ENCODE data around the gene CD2AP. TPM values are rescaled to one million over a fixed set of nuclear protein-coding genes. Genes with fewer than 3 reads are reported as not detected.
"Not testable (repeated sequence)": the region's sequence is repeated elsewhere in the genome, so short reads cannot be mapped to it uniquely, and the experiment has no call there.

Gene CD2AP
- total RNA-seq, 1 donor from 2014 or later: 26.3 TPM

DNA sequence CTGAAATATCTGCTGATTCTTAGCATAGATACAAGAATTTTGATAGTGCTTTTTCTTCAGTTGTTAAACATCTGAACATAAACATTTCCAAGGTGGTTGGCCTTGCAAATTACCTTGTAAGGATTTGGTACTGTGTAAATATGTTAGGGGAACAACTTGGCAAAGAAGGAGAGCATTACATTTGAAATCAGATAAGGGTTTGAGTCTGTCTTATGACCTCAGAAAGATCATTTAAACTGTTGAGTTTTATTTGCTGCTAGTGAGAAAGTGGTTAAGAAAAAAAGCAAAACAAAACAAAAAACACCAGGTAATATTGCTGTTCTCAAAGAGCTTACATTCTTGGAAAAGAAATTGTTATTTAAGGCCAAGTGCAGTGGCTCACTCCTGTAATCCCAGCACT is 56.5 kb downstream of the CD2AP start:
- H3K36me3 Mint-ChIP-seq (ENCODE audit: low read depth): peaks cover 30% of the 10 kb centered on the region
- intact Hi-C loops (cut with micrococcal nuclease): loop anchor here (10.0 kb wide), 1 partner anchor 119 kb away; no protein-coding TSS in a partner anchor
- H3K27me3 Mint-ChIP-seq: no peaks in the 10 kb centered on the region

DNA sequence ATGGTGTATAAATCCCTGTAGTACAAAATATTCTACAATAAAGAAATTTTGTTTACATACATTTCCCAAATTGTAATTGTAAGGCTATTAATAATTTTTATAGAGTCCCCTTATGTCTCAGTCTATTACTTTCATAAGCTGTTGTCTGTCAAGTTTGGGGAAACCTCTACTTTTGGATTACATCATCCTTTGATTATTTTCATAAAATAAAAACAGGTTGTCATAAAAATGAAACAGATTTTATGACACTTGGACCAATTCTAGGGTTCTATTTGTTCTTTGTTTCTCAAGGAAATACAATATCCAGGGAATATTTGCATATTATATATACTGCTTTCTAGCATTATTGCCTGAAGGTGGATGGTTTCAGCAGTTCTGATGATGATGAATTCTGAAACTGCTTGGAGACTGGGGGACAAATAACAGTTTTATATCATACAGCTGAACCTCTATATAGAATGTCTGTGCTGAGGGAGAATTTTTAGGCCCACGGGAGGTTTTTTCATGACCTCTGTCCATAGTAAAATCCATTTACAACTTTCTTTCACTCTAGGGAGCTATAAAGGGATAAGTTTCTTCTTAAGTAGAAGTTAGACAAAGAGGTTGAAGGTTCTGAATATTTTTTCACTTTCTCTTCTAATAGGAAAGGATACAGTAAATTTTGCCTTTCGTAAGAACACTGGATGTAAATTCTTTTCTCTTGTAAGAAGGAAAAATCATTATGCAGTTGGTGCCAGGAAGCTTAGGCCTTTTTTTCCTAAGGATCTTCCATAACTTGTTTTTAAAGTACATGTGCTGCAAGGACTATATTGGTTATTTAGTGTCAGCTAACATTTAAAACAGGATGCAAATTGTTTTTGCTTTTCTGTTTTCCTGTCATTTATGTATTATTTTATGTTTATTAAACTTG is 58.0 kb downstream of the CD2AP start:
- no peak for DNase-seq
- no peak overlapping the region for H3K27ac Mint-ChIP-seq
- H3K27me3 Mint-ChIP-seq: no peaks in the 10 kb centered on the region
- intact Hi-C loops (cut with micrococcal nuclease): loop anchor here (10.0 kb wide), 1 partner anchor 121 kb away; no protein-coding TSS in a partner anchor
- H3K9me3 Mint-ChIP-seq: no peaks in the 10 kb centered on the region
- H3K36me3 Mint-ChIP-seq (ENCODE audit: low read depth): peaks cover 32% of the 10 kb centered on the region
- peaks cover 4% of the 10 kb centered on the region for H3K4me1 Mint-ChIP-seq
- H3K4me3 Mint-ChIP-seq: no peak overlapping the region

More for the DNA sequence above, 56.5 kb downstream of the CD2AP start:
- Mint-ChIP-seq H3K27ac (no peak overlapping the region), H3K9me3 (no peaks in the 10 kb centered on the region), H3K4me1 (peaks cover 6% of the 10 kb centered on the region), H3K4me3 (no peak overlapping the region)
- DNase-seq: no peak

DNA sequence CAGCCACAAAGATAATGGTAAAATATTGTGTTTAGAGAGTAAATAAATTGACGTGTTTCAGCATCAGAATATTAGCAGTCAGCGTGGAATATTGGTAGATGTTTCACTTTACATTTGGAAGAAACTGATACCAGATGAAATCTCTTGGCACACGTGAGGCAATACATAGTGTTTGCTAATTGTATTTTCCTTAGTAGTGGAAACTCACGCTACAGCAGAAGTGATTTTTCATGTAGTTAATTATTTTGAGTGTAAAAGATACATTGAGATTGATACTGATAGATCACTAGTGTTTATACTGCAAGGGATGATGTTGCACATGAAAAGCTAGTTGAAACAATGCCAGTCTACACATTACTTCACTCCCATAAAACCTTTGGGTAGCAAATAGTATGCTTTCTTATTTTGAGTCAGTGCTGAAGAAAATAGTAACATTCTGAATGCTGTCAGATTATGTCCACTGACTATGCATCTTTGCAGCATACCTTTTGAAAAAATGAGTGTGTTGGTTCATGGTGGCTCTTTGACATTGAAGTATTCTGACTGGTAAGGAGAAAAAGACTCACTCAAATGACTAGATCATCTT is 59.3 kb downstream of the CD2AP start:
- Mint-ChIP-seq H3K4me3 (no peak overlapping the region), H3K4me1 (peaks cover 4% of the 10 kb centered on the region), H3K27ac (no peak overlapping the region), H3K9me3 (no peaks in the 10 kb centered on the region), H3K27me3 (no peaks in the 10 kb centered on the region), H3K36me3 (ENCODE audit: low read depth) (peaks cover 37% of the 10 kb centered on the region)
- no peak for DNase-seq
- intact Hi-C loops (cut with micrococcal nuclease): loop anchor here (10.0 kb wide), 1 partner anchor 122 kb away; no protein-coding TSS in a partner anchor

DNA sequence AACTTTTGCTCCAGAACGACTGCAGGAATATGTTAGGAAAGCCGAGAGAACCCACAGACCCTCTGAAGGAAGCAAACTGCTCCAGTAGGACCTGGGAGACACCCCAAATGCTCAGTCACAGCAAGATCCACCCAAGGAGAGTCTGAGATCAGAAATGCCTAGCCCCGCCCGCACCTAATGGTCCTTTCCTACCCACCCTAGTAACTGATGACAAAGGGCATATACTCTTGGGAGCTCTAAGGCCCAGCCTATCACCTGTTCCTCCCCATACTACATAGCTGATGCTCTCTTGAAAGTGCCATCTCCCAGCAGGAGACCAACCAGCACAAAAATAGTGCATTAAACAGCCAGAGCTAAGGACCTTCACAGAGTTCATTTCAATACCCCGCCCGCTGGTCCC is 67.6 kb downstream of the CD2AP start:
- no peak overlapping the region for H3K4me3 Mint-ChIP-seq
- H3K27me3 Mint-ChIP-seq: no peaks in the 10 kb centered on the region
- no peak overlapping the region for H3K27ac Mint-ChIP-seq
- no peak for DNase-seq
- peaks cover 7% of the 10 kb centered on the region for H3K9me3 Mint-ChIP-seq
- intact Hi-C loops (cut with micrococcal nuclease): no loop called here
- peaks cover 63% of the 10 kb centered on the region for H3K36me3 Mint-ChIP-seq (ENCODE audit: low read depth)
- H3K4me1 Mint-ChIP-seq: no peaks in the 10 kb centered on the region

DNA sequence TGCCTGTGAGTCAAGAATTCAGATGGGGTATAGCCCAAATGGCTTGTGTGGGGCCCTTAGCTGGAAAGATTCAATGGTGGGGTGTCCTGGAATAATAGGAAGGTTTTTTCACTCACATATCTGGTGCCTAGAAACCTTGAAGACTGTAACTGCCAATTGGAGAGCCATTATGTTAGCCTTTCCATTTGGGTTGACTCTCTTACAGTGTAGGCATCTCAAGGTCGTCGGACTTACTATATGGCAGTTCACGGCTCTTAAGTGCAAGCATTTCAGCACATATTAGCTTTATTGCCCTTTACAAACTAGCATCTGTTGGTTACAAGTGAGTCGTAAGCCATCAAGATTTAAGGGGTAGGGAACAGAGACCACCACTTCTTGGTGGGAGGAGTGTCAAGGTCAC is 74.1 kb downstream of the CD2AP start:
- Mint-ChIP-seq H3K27ac (no peak overlapping the region), H3K4me1 (no peaks in the 10 kb centered on the region), H3K27me3 (no peaks in the 10 kb centered on the region), H3K4me3 (no peak overlapping the region), H3K9me3 (peaks cover 10% of the 10 kb centered on the region), H3K36me3 (ENCODE audit: low read depth) (peaks cover 57% of the 10 kb centered on the region)
- DNase-seq: no peak
- intact Hi-C loops (cut with micrococcal nuclease): no loop called here

DNA sequence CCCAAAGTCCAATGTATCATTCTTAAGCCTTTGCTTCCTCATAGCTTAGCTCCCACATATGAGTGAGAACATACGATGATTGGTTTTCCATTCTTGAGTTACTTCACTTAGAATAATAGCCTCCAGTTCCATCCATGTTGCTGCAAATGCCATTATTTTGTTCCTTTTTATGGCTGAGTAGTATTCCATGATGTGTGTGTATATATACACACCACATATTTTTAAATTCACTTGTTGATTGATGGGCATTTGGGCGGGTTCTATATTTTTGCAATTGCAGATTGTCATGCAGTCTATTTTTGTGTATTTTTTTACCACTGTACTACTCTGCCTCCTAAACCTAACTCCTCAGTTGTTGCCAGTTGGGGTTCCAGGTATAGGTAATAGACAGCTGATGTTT is 74.7 kb downstream of the CD2AP start:
- no peak overlapping the region for H3K4me3 Mint-ChIP-seq
- intact Hi-C loops (cut with micrococcal nuclease): no loop called here
- H3K27me3 Mint-ChIP-seq: no peaks in the 10 kb centered on the region
- H3K9me3 Mint-ChIP-seq: peaks cover 15% of the 10 kb centered on the region
- H3K36me3 Mint-ChIP-seq (ENCODE audit: low read depth): peaks cover 57% of the 10 kb centered on the region
- H3K27ac Mint-ChIP-seq: no peak overlapping the region
- no peak for DNase-seq
- H3K4me1 Mint-ChIP-seq: no peaks in the 10 kb centered on the region

DNA sequence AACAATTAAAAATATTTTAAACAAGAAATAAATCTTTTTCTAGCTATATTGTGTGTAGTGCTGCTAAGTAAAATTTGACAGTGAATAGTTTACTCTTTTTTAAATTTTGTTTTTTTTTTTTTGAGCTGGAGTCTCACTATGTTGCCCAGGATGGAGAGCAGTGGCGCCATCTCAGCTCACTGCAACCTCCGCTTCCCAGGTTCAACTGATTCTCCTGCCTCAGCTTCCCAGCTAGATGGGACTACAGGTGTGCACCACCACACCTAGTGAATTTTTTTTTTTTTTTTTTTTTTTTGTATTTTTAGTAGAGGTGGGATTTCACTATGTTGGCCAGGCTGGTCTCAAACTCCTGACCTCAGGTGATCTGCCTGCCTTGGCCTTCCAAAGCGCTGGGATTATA is 75.7 kb downstream of the CD2AP start:
- Mint-ChIP-seq H3K36me3 (ENCODE audit: low read depth) (peaks cover 58% of the 10 kb centered on the region), H3K9me3 (peaks cover 15% of the 10 kb centered on the region)
- intact Hi-C loops (cut with micrococcal nuclease); H3K4me3 Mint-ChIP-seq; H3K4me1 Mint-ChIP-seq; H3K27me3 Mint-ChIP-seq; H3K27ac Mint-ChIP-seq; DNase-seq: not testable (repeated sequence)

DNA sequence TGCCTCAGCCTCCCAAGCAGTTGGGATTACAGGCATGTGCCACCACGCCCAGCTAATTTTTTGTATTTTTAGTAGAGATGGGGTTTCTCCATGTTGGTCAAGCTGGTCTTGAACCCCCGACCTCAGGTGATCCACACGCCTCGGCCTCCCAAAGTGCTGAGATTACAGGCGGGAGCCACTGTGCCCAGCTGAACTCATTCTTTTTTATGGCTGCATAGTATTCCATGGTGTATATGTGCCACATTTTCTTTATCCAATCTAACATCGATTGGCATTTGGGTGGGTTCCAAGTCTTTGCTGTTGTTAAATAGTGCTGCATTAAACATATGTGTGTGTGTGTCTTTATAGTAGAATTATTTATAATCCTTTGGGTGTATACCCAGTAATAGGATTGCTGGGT is 78.9 kb downstream of the CD2AP start:
- H3K4me3 Mint-ChIP-seq; H3K9me3 Mint-ChIP-seq; H3K4me1 Mint-ChIP-seq; intact Hi-C loops (cut with micrococcal nuclease); DNase-seq; H3K27me3 Mint-ChIP-seq; H3K27ac Mint-ChIP-seq: not testable (repeated sequence)
- H3K36me3 Mint-ChIP-seq (ENCODE audit: low read depth): peaks cover 52% of the 10 kb centered on the region

DNA sequence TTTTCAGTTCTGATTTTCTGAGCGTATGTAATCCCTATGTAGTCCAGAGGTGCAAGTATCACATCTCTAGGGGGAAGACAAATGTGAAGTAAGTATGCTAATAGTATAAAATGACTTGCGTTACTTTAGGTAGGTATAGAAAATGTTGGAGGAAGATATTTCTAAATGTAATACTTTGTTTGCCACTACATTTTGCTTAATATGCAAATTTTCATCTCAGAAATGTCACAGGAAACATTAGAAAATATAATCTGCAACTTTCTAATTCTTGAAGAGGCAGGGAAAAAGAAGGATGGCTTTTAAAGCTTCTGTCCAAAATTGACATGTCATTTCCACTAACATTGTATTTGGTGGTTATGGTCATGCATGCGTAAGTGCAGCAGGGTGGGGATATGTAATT is 85.6 kb downstream of the CD2AP start:
- Mint-ChIP-seq H3K4me3 (no peak overlapping the region), H3K4me1 (no peaks in the 10 kb centered on the region), H3K27me3 (no peaks in the 10 kb centered on the region), H3K27ac (no peak overlapping the region), H3K36me3 (ENCODE audit: low read depth) (peaks cover 26% of the 10 kb centered on the region), H3K9me3 (no peaks in the 10 kb centered on the region)
- intact Hi-C loops (cut with micrococcal nuclease): no loop called here
- no peak for DNase-seq

DNA sequence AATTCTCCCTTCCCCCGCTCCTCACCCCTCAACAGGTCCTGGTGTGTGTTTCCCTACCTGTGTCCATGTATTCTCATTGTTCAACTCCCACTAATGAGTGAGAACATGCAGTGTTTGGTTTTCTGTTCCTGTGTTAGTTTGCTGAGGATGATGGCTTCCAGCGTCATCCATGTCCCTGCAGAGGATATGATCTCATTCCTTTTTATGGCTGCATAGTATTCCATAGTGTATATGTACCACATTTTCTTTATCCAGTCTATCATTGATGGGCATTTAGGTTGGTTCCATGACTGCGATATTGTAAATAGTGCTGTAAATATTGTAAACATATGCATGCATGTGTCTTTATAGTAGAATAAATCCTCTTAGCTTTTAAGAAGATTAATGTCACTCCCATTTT is 89.0 kb downstream of the CD2AP start:
- H3K27ac Mint-ChIP-seq; H3K36me3 Mint-ChIP-seq (ENCODE audit: low read depth); intact Hi-C loops (cut with micrococcal nuclease); H3K27me3 Mint-ChIP-seq; DNase-seq; H3K4me3 Mint-ChIP-seq; H3K4me1 Mint-ChIP-seq; H3K9me3 Mint-ChIP-seq: not testable (repeated sequence)

DNA sequence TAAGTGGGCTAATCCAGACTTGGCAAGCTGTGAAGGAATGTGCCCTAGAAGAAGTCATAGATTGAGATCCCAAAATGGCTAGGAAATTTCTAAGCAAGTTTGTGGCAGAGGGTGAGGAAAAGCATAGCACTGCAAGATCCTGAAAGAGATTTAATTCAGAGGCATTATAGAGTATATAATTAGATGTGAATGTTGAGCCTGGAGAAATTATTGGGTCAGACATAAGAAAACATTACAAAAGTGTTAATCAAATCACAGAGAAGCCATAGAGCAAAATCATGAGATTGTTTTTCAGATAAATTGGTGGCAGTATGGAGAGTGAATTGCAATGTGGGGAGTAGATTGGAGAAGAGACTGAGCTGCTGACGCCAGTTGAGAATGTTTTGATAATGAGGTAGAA is 90.0 kb downstream of the CD2AP start:
- intact Hi-C loops (cut with micrococcal nuclease): no loop called here
- Mint-ChIP-seq H3K27me3 (no peaks in the 10 kb centered on the region), H3K4me3 (no peak overlapping the region), H3K9me3 (no peaks in the 10 kb centered on the region), H3K36me3 (ENCODE audit: low read depth) (peaks cover 6% of the 10 kb centered on the region), H3K27ac (no peak overlapping the region), H3K4me1 (peaks cover 8% of the 10 kb centered on the region)
- DNase-seq: no peak

DNA sequence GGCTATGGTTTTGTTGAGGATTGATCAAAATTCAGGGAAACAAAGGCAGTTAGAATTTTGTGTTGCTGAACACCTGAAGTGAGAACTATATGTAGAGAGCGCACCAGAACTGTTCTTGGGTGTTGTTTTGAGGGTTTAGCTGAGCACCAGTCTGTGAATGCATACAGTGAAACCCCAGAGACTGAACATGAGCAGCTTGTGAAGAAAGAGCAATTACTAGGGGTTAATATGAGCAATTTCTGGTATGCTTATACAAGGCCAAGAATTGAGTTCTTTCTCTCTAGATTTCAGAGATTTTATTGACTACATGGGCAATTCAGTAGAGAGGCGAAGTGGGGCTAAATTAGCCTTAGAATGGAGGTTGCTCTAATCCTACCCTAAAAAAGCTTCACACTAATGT is 93.9 kb downstream of the CD2AP start:
- Mint-ChIP-seq H3K27ac (no peak overlapping the region), H3K9me3 (no peaks in the 10 kb centered on the region), H3K27me3 (no peaks in the 10 kb centered on the region), H3K36me3 (ENCODE audit: low read depth) (peaks cover 3% of the 10 kb centered on the region), H3K4me1 (peaks cover 8% of the 10 kb centered on the region), H3K4me3 (no peak overlapping the region)
- intact Hi-C loops (cut with micrococcal nuclease): no loop called here
- DNase-seq: no peak

DNA sequence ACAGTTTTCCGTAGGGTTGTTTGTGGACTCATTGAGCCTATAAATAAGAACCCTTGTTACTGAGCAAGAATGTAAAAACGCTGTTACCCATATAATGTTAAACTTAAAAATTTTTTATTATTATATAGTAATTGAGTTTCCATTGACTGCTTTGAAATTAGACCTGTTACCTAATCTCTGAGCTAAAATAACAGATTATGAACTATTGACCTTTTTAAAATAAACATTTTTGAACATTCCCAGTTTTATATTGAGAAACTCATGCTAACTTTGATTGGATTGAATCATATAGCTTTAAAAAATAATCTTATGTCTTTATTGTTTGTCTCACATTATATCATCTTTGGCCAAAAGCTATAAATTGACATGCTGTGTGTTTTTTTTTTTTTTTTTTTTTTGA is 95.5 kb downstream of the CD2AP start:
- H3K36me3 Mint-ChIP-seq (ENCODE audit: low read depth): peaks cover 2% of the 10 kb centered on the region
- no peaks in the 10 kb centered on the region for H3K9me3 Mint-ChIP-seq
- H3K27ac Mint-ChIP-seq: no peak overlapping the region
- DNase-seq: no peak
- intact Hi-C loops (cut with micrococcal nuclease): no loop called here
- H3K4me3 Mint-ChIP-seq: no peak overlapping the region
- H3K27me3 Mint-ChIP-seq: no peaks in the 10 kb centered on the region
- H3K4me1 Mint-ChIP-seq: peaks cover 8% of the 10 kb centered on the region

DNA sequence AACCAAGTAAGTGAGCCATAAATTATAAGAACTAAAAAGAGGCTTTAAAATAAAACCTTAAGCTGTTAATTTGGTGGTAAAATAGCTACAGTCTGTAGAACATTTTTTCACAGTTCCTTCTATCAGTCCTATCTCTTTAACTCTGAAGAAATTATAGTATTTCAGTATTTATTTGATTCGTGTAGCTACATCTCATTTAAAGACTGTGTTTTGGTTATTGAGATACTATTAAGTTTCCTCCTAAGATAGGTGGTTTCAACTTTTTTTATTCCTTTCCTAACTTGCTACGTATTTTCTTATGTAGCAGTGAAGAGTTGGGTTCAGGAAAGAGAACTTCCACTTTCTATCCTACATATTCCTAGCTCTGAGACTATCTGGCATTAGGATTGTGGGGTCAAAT is 97.2 kb downstream of the CD2AP start:
- no peak for DNase-seq
- peaks cover 6% of the 10 kb centered on the region for H3K4me1 Mint-ChIP-seq
- H3K27ac Mint-ChIP-seq: no peak overlapping the region
- no peak overlapping the region for H3K4me3 Mint-ChIP-seq
- peaks cover 6% of the 10 kb centered on the region for H3K36me3 Mint-ChIP-seq (ENCODE audit: low read depth)
- intact Hi-C loops (cut with micrococcal nuclease): no loop called here
- H3K27me3 Mint-ChIP-seq: no peaks in the 10 kb centered on the region
- no peaks in the 10 kb centered on the region for H3K9me3 Mint-ChIP-seq

Measured in activated CD4-positive, alpha-beta T cell treated with anti-CD3 and anti-CD28 coated beads, Interleukin-2, amount 10 ng/mL, durations not matched to agents 24 days and 14 days (primary cell).